ENCODE measurements around the gene NRG2. TPM values are rescaled to one million over a fixed set of nuclear protein-coding genes. Genes with fewer than 3 reads are reported as not detected.

Gene NRG2
- total RNA-seq, 4 donors from 2014 or later: 2.5 to 21.2 (median 4.5) TPM; not detected in 1

DNA sequence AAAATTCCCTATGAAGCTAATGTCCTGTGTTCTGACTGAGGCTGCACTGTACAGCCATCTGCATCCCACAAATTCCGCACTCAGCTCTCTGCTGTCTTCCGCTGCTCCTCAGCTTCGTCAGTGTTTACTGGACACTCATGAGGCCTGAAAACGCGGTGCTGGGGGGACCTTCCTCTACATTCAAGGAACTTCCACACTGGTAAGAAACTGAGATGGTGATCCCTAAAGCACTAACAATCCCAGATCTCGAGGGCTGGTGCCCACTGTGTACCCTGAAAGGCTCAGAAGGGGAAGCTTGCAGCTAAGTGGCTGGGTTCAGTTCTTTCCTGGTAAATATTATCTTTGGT lies 117.9 kb downstream of the NRG2 start:
- H3K4me1 ChIP-seq: no peaks in the 10 kb centered on the region
- H3K9me3 ChIP-seq: no peaks in the 10 kb centered on the region
- no peaks in the 10 kb centered on the region for H3K27me3 ChIP-seq
- no peak overlapping the region for H3K27ac ChIP-seq
- no peak for TF ChIP-seq POLR2A (IDR thresholded peaks at IDR 0.05)
- TF ChIP-seq, protein P1, sequence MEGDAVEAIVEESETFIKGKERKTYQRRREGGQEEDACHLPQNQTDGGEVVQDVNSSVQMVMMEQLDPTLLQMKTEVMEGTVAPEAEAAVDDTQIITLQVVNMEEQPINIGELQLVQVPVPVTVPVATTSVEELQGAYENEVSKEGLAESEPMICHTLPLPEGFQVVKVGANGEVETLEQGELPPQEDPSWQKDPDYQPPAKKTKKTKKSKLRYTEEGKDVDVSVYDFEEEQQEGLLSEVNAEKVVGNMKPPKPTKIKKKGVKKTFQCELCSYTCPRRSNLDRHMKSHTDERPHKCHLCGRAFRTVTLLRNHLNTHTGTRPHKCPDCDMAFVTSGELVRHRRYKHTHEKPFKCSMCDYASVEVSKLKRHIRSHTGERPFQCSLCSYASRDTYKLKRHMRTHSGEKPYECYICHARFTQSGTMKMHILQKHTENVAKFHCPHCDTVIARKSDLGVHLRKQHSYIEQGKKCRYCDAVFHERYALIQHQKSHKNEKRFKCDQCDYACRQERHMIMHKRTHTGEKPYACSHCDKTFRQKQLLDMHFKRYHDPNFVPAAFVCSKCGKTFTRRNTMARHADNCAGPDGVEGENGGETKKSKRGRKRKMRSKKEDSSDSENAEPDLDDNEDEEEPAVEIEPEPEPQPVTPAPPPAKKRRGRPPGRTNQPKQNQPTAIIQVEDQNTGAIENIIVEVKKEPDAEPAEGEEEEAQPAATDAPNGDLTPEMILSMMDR (IDR thresholded peaks at IDR 0.05): no peak
- DNase-seq: no peak
- H3K36me3 ChIP-seq: no peaks in the 10 kb centered on the region
- no peak overlapping the region for H3K4me3 ChIP-seq
- intact Hi-C loops (cut with DNase I; ENCODE audit: low total_unique reads): no loop called here

DNA sequence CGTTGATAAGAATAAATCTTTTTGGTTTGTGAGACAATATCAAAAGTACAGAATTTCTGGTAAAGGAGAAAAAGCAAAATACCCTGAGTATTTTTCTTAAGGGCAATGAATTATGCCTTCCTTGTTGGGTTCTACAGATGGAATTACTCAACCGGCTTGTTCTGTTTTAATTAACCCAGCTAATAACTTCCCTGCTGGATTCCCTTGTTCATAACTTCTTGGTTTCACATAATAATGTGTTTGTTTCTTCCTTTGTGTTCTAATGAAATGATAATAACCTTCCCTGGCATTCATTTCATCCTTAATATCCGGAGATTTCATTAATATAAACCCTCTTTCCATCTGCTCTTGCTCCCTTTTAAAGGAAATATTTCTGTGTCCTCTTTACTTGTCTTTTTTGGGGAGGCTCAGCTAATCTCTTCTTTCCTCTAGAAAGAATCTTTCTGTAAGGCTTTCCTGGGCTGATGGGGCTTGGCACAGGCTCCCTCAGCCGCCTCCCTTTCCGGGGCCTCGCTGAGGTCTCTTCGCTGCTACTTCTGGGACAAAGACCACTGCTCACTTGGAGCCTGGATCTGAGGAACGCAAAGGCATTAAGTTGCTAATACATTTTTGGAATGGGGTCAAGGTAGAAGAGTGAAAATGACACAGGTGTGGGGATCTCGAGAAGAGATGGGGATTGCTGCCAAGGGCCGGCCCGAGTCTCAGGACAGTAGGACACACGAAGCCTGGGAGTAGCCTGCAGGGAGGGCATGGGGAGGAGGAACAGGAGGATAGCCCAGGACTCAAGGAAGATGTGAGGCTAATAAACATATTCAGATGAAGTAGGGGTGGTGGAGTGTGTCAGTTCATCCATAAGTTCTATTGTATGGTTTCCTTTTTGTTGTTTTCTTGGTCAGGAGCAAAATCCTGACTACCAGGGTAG lies 118.5 kb downstream of the NRG2 start:
- TF ChIP-seq, protein P1 (IDR thresholded peaks at IDR 0.05): no peak
- no peak for TF ChIP-seq POLR2A (IDR thresholded peaks at IDR 0.05)
- no peak overlapping the region for H3K27ac ChIP-seq
- DNase-seq: no peak

DNA sequence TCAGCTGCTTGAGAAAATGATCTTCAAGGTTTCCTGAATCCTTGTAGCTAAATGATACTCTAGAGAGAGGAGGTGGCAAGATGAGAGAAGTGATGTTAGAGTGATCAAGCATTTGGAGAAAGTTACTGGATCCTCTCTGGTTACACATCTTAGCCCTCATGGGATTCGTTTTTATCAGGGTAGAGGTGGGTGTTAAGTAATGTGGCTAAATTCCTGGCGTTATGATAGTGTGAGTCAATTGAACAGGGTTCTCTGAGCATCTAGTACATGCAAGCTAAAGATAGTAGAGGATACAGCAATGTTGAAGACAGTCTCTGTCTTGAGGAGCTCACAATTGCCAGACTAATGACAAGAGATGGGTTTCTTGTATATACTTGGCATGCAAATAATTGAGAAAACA lies 123.8 kb downstream of the NRG2 start:
- Histone ChIP-seq H3K9me3 (no peaks in the 10 kb centered on the region), H3K27ac (no peak overlapping the region), H3K36me3 (no peaks in the 10 kb centered on the region), H3K4me1 (no peaks in the 10 kb centered on the region), H3K27me3 (no peaks in the 10 kb centered on the region), H3K4me3 (no peak overlapping the region)
- DNase-seq: no peak
- intact Hi-C loops (cut with DNase I; ENCODE audit: low total_unique reads): no loop called here
- TF ChIP-seq POLR2A (IDR thresholded peaks at IDR 0.05): no peak
- TF ChIP-seq, protein P1 (IDR thresholded peaks at IDR 0.05): no peak

More for the DNA sequence above, 118.5 kb downstream of the NRG2 start:
- no peaks in the 10 kb centered on the region for H3K9me3 ChIP-seq
- H3K4me1 ChIP-seq: no peaks in the 10 kb centered on the region
- H3K4me3 ChIP-seq: no peak overlapping the region
- H3K27me3 ChIP-seq: no peaks in the 10 kb centered on the region
- intact Hi-C loops (cut with DNase I; ENCODE audit: low total_unique reads): no loop called here
- H3K36me3 ChIP-seq: no peaks in the 10 kb centered on the region

DNA sequence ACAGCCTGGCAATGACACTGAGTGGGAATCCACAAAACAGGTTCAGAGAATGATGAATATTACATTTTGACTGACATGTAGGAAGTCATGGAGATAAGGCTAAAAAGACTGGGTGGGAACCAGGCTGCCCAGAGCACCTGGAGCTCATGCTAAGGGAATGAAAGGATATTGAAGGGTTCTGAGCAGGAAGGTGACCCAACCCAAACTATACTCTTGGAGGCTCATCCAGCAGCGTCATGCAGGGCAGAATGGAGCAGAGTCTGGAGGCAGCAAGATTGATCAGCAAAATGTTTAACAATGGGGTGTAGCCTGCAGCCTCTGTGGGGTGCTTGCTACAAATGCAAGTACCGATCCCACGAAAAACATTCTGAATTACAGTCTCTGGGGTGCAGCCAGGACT lies 127.3 kb downstream of the NRG2 start:
- no peak for DNase-seq
- Histone ChIP-seq H3K9me3 (no peaks in the 10 kb centered on the region), H3K27ac (no peak overlapping the region), H3K4me1 (no peaks in the 10 kb centered on the region), H3K36me3 (no peaks in the 10 kb centered on the region), H3K27me3 (no peaks in the 10 kb centered on the region), H3K4me3 (no peak overlapping the region)
- intact Hi-C loops (cut with DNase I; ENCODE audit: low total_unique reads): no loop called here
- no peak for TF ChIP-seq POLR2A (IDR thresholded peaks at IDR 0.05)

DNA sequence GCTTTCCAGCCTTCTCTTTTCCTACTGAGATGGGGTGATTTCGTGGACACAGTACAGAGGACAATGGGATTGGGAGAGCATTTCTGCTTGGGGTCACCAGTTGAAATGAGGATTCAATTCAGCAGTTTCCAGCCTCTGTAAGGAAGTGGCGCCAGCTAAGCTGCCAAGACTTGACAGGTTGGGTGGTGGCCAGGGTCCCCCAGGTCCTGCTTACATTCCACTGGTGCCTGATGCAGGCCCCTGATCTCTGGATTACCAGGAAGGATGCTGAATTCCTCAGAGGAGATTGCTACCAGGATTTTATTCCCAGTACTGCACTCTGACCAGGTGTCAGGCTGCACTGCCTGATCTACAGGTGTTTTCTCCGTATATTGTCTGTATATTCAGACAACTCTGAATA lies 127.8 kb downstream of the NRG2 start:
- H3K36me3 ChIP-seq: no peaks in the 10 kb centered on the region
- H3K27ac ChIP-seq: no peak overlapping the region
- no peak for DNase-seq
- no peak overlapping the region for H3K4me3 ChIP-seq
- TF ChIP-seq POLR2A (IDR thresholded peaks at IDR 0.05): no peak
- TF ChIP-seq, protein P1 (IDR thresholded peaks at IDR 0.05): no peak
- no peaks in the 10 kb centered on the region for H3K9me3 ChIP-seq
- no peaks in the 10 kb centered on the region for H3K4me1 ChIP-seq
- intact Hi-C loops (cut with DNase I; ENCODE audit: low total_unique reads): no loop called here
- no peaks in the 10 kb centered on the region for H3K27me3 ChIP-seq

Data from uterus (tissue), 4 donors.